NCI-H226 (cell line): Measurements from ENCODE around the gene LRCOL1.

ENCODE experiments used
- DNase-seq: peaks from one replicate; pipeline ENCODE4 v3.0.0-alpha.2; 2015

The LRCOL1 gene

DNA sequence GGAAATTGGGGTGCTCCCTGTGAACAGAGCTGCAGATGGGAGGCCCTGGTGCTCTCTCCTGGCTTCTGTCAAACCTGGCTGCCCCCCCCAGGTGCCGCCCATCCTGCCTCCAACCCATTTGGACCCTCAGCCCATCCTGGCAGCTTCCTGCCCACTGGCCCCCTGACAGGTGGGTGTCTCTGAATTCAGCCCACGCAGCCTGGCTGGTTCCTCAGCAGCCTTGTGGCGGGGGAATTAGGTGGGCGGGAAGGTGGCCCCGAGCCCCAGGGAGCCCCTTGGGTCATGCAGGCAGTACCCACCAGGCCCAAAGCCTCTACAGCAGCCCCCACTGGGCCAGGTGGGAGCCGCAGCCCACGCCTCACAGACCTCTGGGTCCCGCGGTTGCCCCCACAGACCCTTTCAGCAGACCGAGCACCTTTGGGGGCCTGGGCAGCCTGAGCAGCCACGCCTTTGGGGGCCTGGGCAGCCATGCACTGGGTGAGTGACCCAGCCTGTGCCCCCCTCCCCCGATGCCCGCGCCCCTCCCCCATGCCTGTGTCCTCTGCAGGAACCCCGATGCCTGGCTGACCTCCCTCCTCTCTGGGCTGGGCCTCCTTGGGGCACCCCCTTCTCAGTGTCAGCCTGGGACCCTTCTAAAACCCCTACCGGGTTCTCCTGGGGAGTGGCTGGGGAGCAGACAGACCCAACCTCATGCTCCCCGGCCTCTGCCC lies 28.9 kb downstream of the LRCOL1 start:
- DNase-seq = no peak

DNA sequence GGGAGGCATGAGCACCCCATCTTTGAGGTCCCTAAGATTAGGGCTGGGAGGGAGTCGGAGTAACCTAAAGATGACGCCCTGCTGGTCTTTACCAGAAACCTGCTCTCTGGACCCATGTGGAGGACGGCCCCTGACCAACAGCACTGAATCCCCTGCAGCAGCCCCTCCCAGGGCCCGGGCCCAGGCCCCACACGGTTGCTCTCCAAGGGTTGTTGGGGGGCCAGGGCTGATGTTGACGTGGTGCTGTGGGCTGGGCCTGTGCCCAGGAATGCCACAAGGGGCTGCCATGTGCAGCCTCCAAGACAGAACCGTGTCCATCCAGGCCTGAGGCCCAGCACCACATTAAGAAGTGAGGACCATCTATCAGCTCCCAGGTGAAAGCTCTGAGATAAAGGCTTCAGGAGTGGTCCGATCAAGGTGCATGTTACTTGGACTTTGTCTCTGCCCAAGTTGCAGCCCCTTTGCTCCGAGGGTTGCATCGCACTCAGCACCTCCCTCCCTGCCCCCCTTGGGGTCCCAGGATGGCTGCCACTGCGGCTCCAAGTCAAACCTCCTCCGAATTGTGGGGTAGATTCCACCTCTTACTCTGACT lies 29.6 kb downstream of the LRCOL1 start:
- no peak for DNase-seq

DNA sequence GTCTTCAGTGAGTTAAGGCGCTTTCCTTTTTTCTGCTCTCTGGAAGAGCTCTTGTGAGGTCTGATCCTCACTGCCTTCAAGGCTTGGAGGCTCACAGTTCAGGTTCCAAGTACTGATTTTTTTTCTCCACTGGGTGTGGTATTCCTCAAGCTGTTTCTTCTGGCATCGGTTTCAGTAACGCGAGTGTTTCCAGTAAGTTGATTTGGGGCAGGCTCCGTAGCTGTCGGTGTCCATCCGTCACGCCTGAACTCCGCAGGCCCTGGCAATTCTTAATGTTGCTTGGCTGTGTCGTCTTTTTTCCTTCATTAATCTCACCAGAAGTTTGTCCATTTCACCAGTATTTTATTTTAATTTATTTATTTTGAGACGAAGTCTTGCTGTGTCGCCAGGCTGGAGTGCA lies 30.6 kb downstream of the LRCOL1 start:
- no peak for DNase-seq

DNA sequence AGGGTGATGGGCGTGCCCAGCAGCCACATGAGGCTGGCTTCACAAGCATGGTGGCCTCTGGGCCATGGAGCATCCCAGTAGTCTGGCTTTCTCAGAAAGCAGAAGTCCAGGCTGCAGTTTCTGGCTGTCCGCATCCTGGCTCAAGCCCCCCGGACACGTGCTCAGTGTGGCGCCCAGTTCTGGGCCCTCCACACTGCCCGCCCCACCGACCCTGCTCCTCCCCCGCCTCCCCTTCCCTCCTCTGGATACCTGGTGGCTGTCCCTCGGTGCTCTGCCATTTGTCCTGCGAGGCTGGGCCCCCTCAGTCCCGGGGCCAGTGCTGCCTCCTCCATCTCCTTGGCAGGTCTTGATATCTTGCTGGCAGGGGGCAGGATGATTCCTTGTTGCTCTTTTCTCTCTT lies 31.6 kb downstream of the LRCOL1 start:
- DNase-seq = no peak

DNA sequence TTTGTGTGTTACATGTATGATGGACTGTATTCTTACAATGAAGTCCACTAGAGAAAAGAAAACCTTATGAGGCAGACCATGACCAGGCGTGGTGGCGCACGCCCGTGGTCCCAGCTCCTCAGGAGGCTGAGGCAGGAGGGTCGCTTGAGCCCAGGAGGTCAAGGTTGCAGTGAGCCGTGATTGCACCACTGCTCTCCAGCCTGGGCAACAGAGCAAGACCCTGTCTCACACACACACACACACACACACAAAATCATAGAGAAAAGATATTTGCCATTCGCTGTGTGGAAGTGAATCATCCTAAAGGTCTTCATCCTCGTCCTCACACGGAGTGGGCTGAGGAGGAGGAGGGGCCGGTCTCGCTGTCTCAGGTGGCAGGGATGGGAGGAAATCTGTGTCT lies 32.3 kb downstream of the LRCOL1 start:
- no peak for DNase-seq

DNA sequence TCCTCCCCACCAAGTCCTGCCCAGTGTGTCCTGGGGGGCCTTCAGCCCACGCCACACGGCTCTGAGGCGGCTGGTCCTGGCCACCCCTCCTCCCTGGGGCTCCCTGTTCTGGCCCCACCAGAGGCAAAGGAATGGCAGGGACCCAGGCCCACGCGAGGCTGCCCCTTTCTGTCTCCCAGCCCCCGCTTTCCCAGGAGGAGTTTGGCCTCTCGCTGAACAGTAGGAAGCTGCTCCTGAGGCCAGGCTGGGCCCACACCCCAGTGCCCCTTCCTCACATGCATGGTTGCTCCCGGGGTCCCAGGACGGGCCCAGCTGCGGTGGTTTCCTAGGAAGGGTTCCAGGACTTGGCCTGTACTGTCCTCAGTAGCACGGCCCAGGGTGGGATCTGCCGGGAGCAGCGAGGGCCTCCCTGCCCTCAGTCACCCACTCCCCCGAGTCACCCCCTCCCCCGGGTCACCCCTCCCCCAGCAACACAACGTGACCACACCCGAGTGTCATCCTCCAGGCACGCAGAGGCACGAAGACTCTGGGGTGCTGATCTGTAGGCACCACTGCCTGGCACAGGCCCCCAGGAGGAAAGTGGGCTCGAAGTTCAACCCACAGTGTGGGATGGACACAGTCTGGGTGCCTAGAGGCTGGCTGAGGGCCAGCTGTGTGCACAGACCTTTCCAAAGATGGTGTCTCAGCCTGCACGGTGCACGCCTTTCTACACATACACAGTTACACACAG lies 33.0 kb downstream of the LRCOL1 start:
- no peak for DNase-seq

DNA sequence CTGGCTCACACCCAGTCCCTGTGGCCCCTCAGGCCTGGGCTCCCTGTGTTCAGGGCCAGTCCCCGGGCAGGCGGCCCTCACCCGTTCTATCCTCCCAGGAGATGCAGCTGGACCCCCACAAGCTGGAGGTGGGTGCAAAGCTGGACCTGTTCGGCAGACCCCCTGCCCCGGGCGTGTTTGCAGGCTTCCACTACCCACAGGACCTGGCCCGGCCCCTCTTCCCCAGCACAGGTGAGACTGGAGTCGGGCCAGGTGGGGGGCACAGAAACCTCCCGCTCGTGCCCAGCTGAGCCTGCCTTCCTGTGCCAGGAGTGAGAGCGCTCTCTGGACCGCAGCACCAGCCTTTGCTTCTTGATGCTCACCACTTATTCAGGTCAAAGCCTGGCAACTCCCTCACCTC lies 33.7 kb downstream of the LRCOL1 start:
- DNase-seq = no peak

DNA sequence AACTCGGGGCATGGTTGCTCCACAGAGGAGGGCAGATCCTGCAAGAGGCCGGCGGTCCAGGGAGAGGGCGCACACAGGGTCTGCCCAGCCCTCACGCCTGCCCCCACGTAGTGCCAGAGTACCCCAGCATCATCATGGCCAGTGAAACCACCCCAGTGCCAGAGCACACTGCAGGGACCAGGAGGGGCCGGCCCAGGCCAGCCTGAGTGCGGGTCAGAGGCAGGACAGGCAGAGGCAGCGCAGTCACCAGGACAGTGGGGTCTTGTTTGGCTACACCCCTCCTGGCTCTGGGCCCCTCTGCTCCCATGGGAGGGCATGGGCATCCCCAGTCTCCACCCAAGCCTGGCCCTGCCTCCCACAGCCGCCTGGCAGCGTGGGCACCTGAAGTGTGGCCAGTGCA lies 34.7 kb downstream of the LRCOL1 start:
- no peak for DNase-seq

DNA sequence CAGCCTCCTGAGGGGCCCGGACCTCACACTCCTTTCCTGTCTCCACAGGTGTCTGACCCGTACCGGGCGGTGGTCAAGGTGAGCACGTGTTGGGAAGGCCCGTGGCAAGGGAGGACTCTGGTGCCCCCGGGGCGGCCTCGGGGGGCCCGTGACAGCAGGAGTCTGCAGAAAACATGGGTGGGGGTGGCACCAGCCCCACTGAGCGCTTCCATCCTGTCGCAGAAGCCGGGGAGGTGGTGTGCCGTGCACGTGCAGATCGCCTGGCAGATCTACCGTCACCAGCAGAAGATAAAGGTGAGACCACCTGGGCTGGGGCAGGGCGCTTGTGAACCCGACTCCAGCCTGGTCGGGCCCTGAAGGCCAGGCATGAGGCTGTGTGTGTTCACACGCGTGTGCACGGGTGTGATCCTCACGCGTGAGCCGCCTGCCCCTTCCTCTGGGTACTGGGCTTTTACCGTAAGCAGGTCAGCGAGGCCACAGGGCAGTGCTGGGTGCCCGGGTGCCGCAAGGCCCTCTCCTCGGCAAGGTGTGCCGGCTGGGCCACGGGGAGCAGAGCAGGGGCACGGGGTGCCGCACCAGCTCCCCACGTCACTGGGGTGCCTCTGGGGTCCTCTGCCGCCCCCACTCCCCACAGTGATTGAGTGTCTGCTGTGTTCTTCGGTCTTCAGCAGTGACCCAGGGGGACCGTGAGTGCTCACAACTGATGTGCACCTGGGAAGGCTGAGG lies 35.9 kb downstream of the LRCOL1 start:
- DNase-seq = no peak

DNA sequence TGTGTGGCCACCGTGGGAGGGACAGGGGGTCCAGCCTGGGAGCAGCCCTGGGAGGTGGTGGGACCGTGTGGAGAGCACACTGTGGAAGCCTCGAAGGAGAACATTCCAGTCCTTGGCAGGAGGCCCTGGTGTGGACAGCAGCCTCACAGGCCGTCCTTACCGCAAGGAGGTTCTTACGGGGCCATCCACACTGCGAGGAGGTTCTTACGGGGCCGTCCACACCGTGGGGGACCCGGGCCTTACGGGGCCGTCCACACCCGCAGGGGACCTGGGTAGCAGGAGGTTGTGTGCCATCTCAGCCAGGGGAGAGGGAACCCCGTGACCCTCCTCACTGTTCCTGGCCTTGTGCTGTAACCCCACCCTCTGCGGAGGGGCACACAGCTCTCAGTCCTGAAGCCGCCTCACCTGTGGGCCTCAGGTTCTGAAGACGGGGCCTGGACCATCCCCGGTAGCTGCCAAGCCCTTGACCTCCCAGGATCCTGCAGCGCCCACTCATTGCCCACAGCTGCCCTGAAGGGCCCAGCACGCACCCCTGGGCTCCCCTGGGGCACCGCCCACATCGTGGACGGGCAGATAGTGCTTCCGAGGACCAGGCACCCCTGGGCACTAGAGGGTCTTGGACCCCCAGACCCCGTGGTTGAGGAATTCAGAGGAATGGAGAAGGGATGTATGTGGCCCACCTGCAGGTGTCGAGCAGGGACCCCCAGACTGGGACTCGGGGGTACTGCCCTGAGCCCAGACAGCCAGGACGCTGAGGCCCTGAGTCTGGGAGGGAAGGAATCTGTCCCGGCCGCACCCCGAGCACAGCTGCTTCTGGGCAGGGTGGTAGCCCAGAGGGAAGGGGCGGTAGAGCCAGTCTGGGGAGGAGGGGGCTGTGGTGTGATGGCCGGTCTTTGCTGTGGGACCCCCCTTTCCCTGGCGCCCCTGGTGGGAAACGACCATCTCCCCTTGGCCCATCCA lies 37.3 kb downstream of the LRCOL1 start:
- no peak for DNase-seq

DNA sequence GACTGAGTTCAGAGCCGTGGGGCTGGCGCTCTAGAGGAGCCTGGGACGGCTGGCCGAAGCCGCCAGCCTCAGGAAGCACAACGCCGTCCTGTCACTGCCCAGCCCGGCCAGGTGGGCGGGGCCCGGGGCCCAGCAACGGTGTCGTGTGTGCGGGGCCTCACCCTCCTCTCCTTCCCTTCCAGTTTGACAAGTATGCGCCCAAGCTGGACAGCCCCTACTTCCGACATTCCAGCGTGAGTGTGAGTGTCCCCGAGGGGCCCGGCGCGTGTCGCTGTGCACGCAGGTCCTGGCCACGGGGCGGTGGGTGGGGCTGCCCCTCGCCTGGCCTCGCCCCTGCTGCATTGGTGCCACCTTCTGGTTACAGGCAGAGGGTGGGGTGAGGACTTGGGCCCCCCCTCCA lies 38.3 kb downstream of the LRCOL1 start:
- DNase-seq = no peak

DNA sequence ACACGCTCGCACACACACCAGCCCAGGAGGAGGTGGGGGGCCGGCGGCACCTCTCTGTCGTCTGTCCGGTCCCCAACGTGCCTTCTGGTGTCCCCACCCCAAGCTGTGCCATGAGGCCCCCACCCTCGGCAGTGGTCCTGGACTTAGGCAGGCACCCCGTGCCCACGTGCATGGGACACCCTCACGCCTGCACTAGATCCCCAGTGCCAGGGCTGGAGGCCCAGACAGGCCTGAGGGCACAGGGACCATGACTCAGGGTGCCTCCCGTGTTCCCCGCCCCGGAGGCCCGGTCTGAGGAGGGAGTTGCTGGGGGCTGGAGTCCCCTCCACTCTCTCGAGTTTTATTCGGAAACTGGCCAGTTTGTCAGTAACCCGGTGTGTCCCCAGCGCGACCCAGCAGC lies 38.8 kb downstream of the LRCOL1 start:
- DNase-seq = no peak

DNA sequence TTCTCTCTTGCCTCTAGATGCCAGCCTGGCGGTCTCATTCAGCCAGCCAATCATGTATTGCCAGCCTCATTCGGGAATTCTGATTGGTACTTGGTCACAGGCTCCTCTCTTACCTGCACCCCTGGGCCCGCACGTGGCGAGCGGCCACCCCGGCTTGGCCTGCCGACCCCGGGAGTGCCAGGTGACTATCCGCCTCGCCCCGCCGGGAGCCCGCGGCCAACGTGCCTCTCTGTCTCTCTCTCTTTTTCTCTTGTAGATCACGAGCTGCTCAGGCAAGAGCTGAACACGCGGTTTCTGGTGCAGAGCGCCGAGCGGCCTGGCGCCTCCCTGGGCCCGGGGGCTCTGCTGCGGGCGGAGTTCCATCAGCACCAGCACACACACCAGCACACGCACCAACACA lies 39.3 kb downstream of the LRCOL1 start:
- DNase-seq = no peak

DNA sequence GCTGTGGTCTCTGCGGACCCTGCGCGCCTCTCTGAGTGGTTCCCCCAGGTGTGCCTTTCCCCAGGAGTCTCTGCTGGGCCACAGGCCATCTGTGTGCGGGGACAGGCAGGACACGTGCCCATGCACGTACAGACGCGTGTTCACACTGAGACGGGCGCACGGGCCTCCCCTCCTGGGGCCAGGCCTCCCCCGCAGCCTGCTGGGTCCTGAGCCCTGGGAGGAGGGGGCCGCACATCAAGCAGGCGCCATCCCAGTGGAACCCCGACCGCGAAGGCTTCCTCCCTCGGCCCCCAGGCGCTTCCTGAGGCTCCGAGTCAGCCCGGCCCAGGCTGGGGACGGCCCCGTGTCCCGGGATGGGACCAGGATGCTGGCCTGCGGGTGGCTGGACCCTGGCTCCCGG lies 39.7 kb downstream of the LRCOL1 start:
- DNase-seq = no peak

DNA sequence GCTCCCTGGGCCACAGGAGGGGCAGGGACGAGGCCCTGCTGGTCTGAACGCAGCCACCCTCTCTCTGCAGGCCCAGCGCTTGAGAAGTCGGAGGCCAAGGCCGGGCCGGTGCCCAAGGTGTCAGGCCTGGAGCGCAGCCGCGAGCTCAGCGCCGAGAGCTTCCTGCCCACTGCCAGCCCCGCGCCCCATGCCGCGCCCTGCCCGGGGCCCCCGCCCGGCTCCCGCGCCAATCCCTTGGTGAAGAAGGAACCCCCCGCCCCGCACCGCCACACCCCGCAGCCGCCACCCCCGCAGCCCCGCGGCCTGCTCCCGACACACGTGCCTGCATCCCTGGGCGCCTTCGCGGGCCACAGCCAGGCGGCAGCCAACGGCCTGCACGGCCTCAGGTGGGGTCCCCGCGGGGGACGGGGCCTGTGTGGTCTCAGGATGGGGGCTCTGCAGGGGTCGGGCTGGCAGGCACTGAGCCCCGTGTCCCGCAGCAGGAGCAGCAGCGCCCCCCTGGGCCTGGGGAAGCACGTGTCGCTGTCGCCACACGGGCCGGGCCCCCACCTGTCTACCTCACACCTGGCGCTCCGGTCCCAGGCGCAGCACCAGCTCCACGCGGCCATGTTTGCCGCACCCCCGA lies 40.4 kb downstream of the LRCOL1 start:
- DNase-seq = no peak

DNA sequence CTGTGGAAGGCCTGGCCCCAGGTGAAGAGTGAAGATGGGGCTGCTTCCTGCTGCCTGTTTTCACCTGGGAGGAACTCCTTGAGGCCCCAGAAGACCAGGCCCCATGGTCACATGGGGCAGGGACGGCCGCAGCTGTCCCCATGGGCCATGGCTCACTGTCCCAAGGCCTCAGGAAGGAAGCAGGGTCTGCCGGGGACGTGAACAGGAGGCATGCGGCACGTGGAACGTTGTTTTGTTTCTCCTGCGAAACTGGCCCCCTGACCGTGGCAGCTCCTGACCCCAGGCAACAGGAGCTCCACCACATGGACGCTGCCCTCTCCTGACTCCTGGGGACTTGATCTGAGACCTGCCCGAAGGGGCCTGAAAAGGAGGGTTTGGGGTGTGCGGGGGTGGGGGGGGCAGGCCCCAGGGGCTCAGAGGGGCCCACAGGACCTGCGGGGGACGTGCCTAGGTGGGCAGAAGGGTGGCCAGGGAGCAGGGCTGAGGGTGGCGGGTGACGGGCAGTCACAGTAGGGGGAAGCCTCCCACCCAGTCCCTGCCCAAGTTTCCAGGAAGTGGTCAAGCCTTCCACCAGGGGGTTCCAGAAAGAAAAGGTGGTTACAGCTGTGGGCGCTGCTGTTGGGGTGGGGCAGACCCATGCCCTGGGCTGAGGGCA lies 41.4 kb downstream of the LRCOL1 start:
- DNase-seq = no peak

DNA sequence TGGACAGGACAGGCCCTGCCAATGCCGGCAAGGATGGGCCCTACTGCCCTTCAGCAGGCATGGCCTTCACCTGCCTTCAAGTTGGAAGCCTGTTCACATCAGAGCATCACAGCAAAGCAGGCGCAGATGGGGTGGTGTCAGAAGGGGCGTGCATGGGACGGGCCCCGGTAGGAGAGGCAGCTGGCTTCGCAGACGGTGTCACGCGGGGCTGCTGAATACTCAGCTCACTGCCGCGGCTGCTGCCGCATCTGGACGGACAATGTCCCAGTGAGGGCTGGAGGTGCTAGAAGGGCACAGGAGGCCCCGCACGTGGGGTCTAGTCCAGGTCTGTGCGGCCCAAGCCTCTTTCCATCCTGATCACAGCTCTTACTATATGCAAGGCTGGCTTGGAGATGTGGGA lies 42.1 kb downstream of the LRCOL1 start:
- DNase-seq = no peak

DNA sequence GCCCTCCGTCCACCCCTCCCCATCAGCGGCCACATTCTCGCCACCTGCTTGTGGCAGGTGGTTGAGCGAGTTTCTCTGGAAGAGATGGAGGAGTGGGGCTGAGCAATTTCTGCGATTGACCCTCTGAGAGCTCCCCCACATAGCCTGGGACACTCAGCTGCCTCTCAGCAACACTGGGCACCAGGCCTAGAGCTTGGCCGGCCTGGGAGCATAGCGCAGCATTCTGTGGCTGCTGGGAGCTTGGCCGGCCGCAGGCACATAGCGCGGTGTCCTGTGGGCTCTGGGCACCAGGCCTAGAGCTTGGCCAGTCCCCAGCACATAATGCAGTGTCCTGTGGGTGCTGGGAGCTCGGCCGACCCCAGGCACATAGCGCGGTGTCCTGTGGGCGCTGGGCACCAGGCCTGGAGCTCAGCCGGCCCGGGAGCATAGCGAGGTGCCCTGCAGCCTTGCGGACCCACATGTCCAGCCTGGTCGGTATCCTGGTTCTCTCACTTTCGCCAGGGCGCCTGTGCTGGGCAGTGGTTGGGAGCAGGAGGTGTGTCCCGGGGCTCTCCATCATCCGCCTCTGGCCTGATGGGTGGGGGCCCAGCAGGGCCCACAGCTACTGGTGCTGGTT lies 43.8 kb downstream of the LRCOL1 start:
- no peak for DNase-seq

DNA sequence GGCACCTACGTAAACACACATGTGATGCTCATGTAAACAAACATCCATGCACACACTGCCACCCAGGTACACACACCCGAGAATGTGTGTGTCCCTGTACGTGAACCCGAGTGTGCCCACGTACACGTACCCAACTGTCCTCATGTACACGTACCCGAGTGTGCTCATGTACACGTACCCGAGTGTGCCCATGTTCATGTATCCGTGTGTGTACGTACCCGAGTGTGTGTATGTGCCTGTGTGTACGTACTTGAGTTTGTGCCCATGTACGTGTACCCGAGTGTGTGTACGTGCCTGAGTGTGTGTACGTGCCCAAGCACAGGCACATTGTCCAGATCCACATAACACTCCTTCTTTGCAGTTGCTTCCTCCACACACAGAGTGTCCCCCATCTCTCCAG lies 45.0 kb downstream of the LRCOL1 start:
- no peak for DNase-seq

DNA sequence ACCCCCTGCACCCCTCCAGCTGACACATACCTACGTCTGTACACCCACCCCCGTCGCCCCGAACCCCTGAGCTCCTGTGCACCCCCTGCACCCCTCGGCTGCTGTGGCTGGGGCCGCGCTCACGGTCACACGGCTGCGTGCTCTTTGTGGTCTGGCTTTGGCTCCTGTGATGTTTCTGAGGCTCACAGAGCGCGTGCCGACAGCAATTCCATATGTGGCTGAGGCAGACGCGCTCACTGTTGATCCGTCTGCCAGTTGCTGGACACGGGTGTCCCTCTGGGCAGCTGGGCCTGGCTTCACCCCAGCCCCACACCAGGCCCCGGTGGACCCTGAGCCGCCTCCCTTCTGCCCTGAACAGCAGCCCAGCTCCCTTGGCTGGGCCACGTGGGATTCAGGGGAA lies 46.5 kb downstream of the LRCOL1 start:
- DNase-seq = no peak

DNA sequence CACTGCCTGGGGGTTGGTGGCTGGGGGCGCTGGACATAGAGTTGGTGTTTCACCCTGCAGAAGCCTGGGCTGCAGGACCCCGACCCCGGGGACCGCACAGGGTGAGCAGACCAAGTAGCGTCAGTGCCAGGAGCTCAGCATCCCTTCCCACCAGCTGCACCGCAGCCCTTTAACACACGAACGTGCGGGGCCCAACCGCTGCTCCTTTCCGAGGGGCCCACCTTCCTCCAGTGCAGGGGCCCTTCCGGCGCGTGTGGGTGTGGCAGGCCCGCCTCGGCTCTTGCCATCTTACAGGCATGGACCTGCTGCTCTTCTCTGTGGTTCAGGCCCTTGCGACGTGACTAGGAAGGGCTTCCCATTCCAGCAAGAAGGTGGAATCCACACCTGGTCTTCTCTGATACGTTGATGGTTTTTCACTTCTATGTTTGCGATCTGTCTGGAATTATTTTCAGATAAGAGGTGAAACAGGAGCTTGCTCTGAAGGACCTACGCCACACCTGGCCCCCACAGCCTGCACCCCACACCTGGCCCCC lies 47.8 kb downstream of the LRCOL1 start:
- no peak for DNase-seq
